HepG2 (cell line): ENCODE measurements around the gene PERP. TPM values are rescaled to one million over a fixed set of nuclear protein-coding genes. Genes with fewer than 3 reads are reported as not detected.
A peak's percentile ranks its signal among the peaks of the same experiment; 100 is the strongest.

Source experiments
- ATAC-seq: fragments of 200-7000 bp; cut with Tn5 transposase; 3 replicates; pipeline ENCODE4 v1.9.1; 2020; ENCODE audit warnings: mild to moderate bottlenecking, moderate library complexity
- BruUV-seq: library from RNA; stranded (reverse); fragments of 400-500 nt; replicated peaks from 2 replicates; lab custom pipeline; 2021; lab: Mats Ljungman, UMichigan
- CTCF ChIA-PET: fragments of 300-600 bp; formaldehyde crosslinking; extraction: SDS; loops from one replicate; lab custom pipeline; 2021; ENCODE audit warnings: low total read pairs, inconsistent platforms, low intra/inter-chr PET ratio; lab: Yijun Ruan, JAX
- POLR2A ChIA-PET: fragments of 350-600 bp; sonication (Branson Sonifier 250); formaldehyde crosslinking; loops from one replicate; lab custom pipeline; 2020; ENCODE audit warnings: antibody characterized with exemption, inconsistent platforms; lab: Yijun Ruan, JAX
- DNase-seq: peaks from one replicate; pipeline ENCODE4 v3.0.0-alpha.2; 2015; ENCODE audit warnings: low spot score
- FAIRE-seq: peaks from 3 replicates; lab custom pipeline; 2011; peaks lifted over from hg19 to GRCh38; lab: Jason Lieb, UNC
- H2AFZ ChIP-seq: one replicate; pipeline ENCODE4 v1.6.1; 2011; ENCODE audit warnings: low read length, inconsistent platforms
- H3K27ac ChIP-seq: fragments of 300-600 bp; 3 replicates; pipeline ENCODE4 v1.8.0; 2011; ENCODE audit warnings: mixed run types, mild to moderate bottlenecking, mixed read lengths, low read length, inconsistent platforms; ENCODE audit not compliant: insufficient read depth; ENCODE audit errors: extremely low read length
- H3K27me3 ChIP-seq, 2 experiments: fragments of 200-600 bp in 1 of 2; 2 replicates in 1 of 2; 3 replicates in 1 of 2; pipeline versions ENCODE4 v1.6.0 to v1.8.0; 2011; ENCODE audit warnings: low read length in 2 of 2, mild to moderate bottlenecking in 2 of 2, moderate library complexity in 2 of 2, inconsistent platforms in 1 of 2; ENCODE audit not compliant: insufficient read depth in 2 of 2, control insufficient read depth in 1 of 2
- H3K36me3 ChIP-seq, 2 experiments: fragments of 200-600 bp in 1 of 2; replicated peaks in 1 of 2; 2 replicates in 1 of 2; 3 replicates in 1 of 2; pipeline versions ENCODE4 v1.5.1 to v1.8.0; 2011; ENCODE audit warnings: low read length in 2 of 2, inconsistent platforms in 1 of 2; ENCODE audit not compliant: insufficient read depth in 2 of 2, control insufficient read depth in 1 of 2
- H3K4me1 ChIP-seq: 2 replicates; pipeline ENCODE4 v1.5.1; 2012; ENCODE audit warnings: low read length, inconsistent platforms; ENCODE audit not compliant: insufficient read depth
- H3K4me2 ChIP-seq: 2 replicates; pipeline ENCODE4 v1.6.0; 2011; ENCODE audit warnings: low read depth, low read length, inconsistent platforms
- H3K4me3 ChIP-seq, 3 experiments: fragments of 200-600 bp in 1 of 3; sonication (generic), shearing (Covaris generic) in 1 of 3; replicated peaks in 1 of 3; 2 replicates each; pipeline ENCODE4 v1.5.1; 2011 to 2016; ENCODE audit warnings: low read length in 3 of 3, inconsistent platforms in 2 of 3, low read depth in 2 of 3, mild to moderate bottlenecking in 2 of 3, control low read depth in 1 of 3, mixed read lengths in 1 of 3; ENCODE audit not compliant: insufficient read depth in 1 of 3
- H3K79me2 ChIP-seq: one replicate; pipeline ENCODE4 v1.6.1; 2011; ENCODE audit warnings: low read length, inconsistent platforms; ENCODE audit not compliant: insufficient read depth
- H3K9ac ChIP-seq: 2 replicates; pipeline ENCODE4 v1.6.0; 2011; ENCODE audit warnings: mild to moderate bottlenecking, low read depth, low read length, inconsistent platforms; ENCODE audit not compliant: insufficient read depth
- H3K9me3 ChIP-seq: 2 replicates; pipeline ENCODE4 v1.5.1; 2012; ENCODE audit warnings: mild to moderate bottlenecking, low read length
- H4K20me1 ChIP-seq: 2 replicates; pipeline ENCODE4 v1.6.0; 2011; ENCODE audit warnings: inconsistent platforms, mild to moderate bottlenecking, low read length, moderate library complexity; ENCODE audit not compliant: insufficient read depth
- SMC3 ChIP-seq: IDR thresholded peaks from 2 replicates; pipeline ENCODE4 v1.6.1; 2011; ENCODE audit warnings: low read length, improper control_type of control experiment
- TFE3 ChIP-seq: IDR thresholded peaks from 2 replicates; pipeline ENCODE4 v1.6.1; 2016
- ZNF251 ChIP-seq: sonication (generic); formaldehyde crosslinking; IDR thresholded peaks from 2 replicates; pipeline ENCODE4 v1.9.0; 2021; ENCODE audit warnings: mild to moderate bottlenecking, missing genetic modification reagents
- ZNF644 ChIP-seq: IDR thresholded peaks from 2 replicates; pipeline ENCODE4 v1.6.1; 2016; ENCODE audit warnings: low read depth
- ZNF713 ChIP-seq: sonication (generic); formaldehyde crosslinking; IDR thresholded peaks from 2 replicates; pipeline ENCODE4 v1.4.0; 2020; ENCODE audit warnings: mild to moderate bottlenecking, missing genetic modification reagents
- WGBS: methylation state at CpG from one replicate; pipeline ENCODE4 v1.1.6; 2017; ENCODE audit warnings: low lambda C conversion rate; 5-methylcytosine and 5-hydroxymethylcytosine counted together
- in situ Hi-C: cut with HindIII; loops from 2 replicates; pipeline ENCODE4 v1.10.0; 2017; ENCODE audit warnings: low pct_unique_long_range_greater_than_20kb; ENCODE audit not compliant: extremely low pct_ligation_motif_present
- intact Hi-C: fragments of 100-400 bp; cut with micrococcal nuclease; formaldehyde crosslinking; loops from one replicate; pipeline ENCODE4 v1.10.0; 2022; ENCODE audit not compliant: unreplicated experiment
- polyA plus RNA-seq, 8 experiments: library from polyadenylated mRNA; depleted of rRNA in 3 of 8; stranded (reverse) in 7 of 8; unstranded in 1 of 8; fragments of >200 nt; fragmentation: Illumina TruSeq in 4 of 8; extraction: Trizol in 4 of 8; gene quantifications; 2 replicates each; pipeline versions ENCODE4 v1.2.1 to v1.2.3, GENCODE V29; 2011 to 2016; ENCODE audit warnings: low read depth in 4 of 8, missing spikeins in 1 of 8, mixed read lengths in 1 of 8; ENCODE audit not compliant: insufficient read depth in 1 of 8
- total RNA-seq, 5 experiments: library from RNA; depleted of rRNA; stranded (reverse); fragments of >200 nt; fragmentation: Illumina TruSeq; extraction: Trizol; gene quantifications; 2 replicates each; pipeline ENCODE4 v1.2.3, GENCODE V29; 2016; ENCODE audit warnings: low read depth in 1 of 5
- TF ChIP-seq, protein P1 (sequence below): sonication (generic); formaldehyde crosslinking; IDR thresholded peaks from 2 replicates; pipeline ENCODE4 v1.8.0; 2022; ENCODE audit warnings: missing genetic modification reagents, mild to moderate bottlenecking, borderline replicate concordance

Gene PERP
- total and polyA plus RNA-seq, 2 of the 13 experiments (the other 11 are each of a cell fraction or from before 2014, with no cell fraction given): 26.0 to 53.0 TPM

- TF ChIP-seq, protein P1, sequence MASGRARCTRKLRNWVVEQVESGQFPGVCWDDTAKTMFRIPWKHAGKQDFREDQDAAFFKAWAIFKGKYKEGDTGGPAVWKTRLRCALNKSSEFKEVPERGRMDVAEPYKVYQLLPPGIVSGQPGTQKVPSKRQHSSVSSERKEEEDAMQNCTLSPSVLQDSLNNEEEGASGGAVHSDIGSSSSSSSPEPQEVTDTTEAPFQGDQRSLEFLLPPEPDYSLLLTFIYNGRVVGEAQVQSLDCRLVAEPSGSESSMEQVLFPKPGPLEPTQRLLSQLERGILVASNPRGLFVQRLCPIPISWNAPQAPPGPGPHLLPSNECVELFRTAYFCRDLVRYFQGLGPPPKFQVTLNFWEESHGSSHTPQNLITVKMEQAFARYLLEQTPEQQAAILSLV (CRISPR knock-in tag): 0 out of 2 replicates have a peak, but pooled peaks have one; percentile 29
- TF ChIP-seq SMC3: peak; percentile 51; the same call in 1 of the 2 replicates
- TF ChIP-seq TFE3: 0 out of 2 replicates have a peak, but pooled peaks have one; percentile 26
- 0 out of 2 replicates have a peak, but pooled peaks have one; percentile 31 for TF ChIP-seq ZNF644 (CRISPR knock-in tag)
- no peak for TF ChIP-seq ZNF251
Measured at GRCh38 chr6:138129190-138129589, 22.0 kb upstream of the PERP start (continued).

GRCh38 chr6:138128096-138128495, 20.9 kb upstream of the PERP start:
- intact Hi-C loops: no loop called here

More at GRCh38 chr6:138128096-138128495, 20.9 kb upstream of the PERP start:
- ChIA-PET POLR2A (no interaction called here), CTCF (no interaction called here)
- FAIRE-seq: no peak
- DNase-seq: no peak
- 29% methylated on average over 3 of the region's 3 CpGs for WGBS
- TF ChIP-seq ZNF713 (CRISPR knock-in tag): no peak
- no peaks in the 10 kb centered on the region for H3K36me3 ChIP-seq
- H3K4me2 ChIP-seq: no peak overlapping the region
- no peaks in the 10 kb centered on the region for H3K9me3 ChIP-seq
- ATAC-seq: no peak
- H4K20me1 ChIP-seq: no peaks in the 10 kb centered on the region
- no peak overlapping the region for H2AFZ ChIP-seq
- H3K4me1 ChIP-seq: no peaks in the 10 kb centered on the region
- no peak overlapping the region for H3K9ac ChIP-seq
- no peak overlapping the region for H3K4me3 ChIP-seq
- in situ Hi-C loops: no loop called here
- no TSS peak for BruUV-seq
- H3K27ac ChIP-seq: no peak overlapping the region
- no peaks in the 10 kb centered on the region for H3K27me3 ChIP-seq
- H3K79me2 ChIP-seq: no peaks in the 10 kb centered on the region
